Bronchial epithelial cell (primary cell): ENCODE measurements around the gene MYO19. TPM values are rescaled to one million over a fixed set of nuclear protein-coding genes. Genes with fewer than 3 reads are reported as not detected.
A peak's percentile ranks its signal among the peaks of the same experiment; 100 is the strongest.
"Not testable (repeated sequence)": the region's sequence is repeated elsewhere in the genome, so short reads cannot be mapped to it uniquely, and the experiment has no call there.

Experiments
- DNase-seq: peaks from one replicate; pipeline ENCODE4 v3.0.0-alpha.2; 2010; ENCODE audit warnings: low read depth
- FAIRE-seq: peaks from 2 replicates; lab custom pipeline; 2011; peaks lifted over from hg19 to GRCh38; lab: Jason Lieb, UNC
- H3K27me3 ChIP-seq: 2 replicates; pipeline ENCODE4 v1.5.1; 2011; ENCODE audit warnings: low read length; ENCODE audit not compliant: control insufficient read depth, insufficient read depth
- H3K36me3 ChIP-seq: 2 replicates; pipeline ENCODE4 v1.5.1; 2011; ENCODE audit warnings: low read length; ENCODE audit not compliant: control insufficient read depth, insufficient read depth
- H3K4me3 ChIP-seq: 2 replicates; pipeline ENCODE4 v1.5.1; 2011; ENCODE audit warnings: mild to moderate bottlenecking, low read depth, low read length, control low read depth
- CTCF ChIP-seq: IDR thresholded peaks from 2 replicates; pipeline ENCODE4 v1.5.1; 2011; ENCODE audit warnings: mild to moderate bottlenecking, moderate library complexity, low read length, control low read depth, inconsistent platforms; ENCODE audit not compliant: insufficient read depth, severe bottlenecking
- total RNA-seq: library from RNA; depleted of rRNA; stranded (reverse); fragments of >200 nt; gene quantifications from 2 replicates; pipeline ENCODE4 v1.2.1, GENCODE V29; 2014

Gene MYO19
- total RNA-seq, 1 donor from 2014 or later = 73.5 TPM

GRCh38 chr17:36486204-36487194 lies 48.2 kb downstream of the MYO19 start, which contains the start of gene ZNHIT3:
TSS of gene ZNHIT3 (plus strand) at chr17:36486681. CDS start at chr17:36486700, 19 bp downstream.
- no peak for TF ChIP-seq CTCF
- H3K36me3 ChIP-seq = no peaks in the 10 kb centered on the region
- peaks cover 4% of the 10 kb centered on the region for H3K27me3 ChIP-seq
- FAIRE-seq (no peak), DNase-seq (peak; percentile 93)
- H3K4me3 ChIP-seq = peak within 1 kb of the TSS; percentile 71

GRCh38 chr17:36485805-36486203 lies 48.9 kb downstream of the MYO19 start:
- DNase-seq (no peak), FAIRE-seq (no peak)
- Histone ChIP-seq H3K27me3 (peaks cover 4% of the 10 kb centered on the region), H3K4me3 (peak overlapping the region; percentile 71), H3K36me3 (no peaks in the 10 kb centered on the region)
- TF ChIP-seq CTCF = no peak

- H3K36me3 ChIP-seq = no peaks in the 10 kb centered on the region
- DNase-seq (no peak), FAIRE-seq (no peak)
- H3K4me3 ChIP-seq = no peak overlapping the region
- peaks cover 4% of the 10 kb centered on the region for H3K27me3 ChIP-seq
- no peak for TF ChIP-seq CTCF
Measured at GRCh38 chr17:36485027-36485426, 49.6 kb downstream of the MYO19 start.

- not testable (repeated sequence) for H3K4me3 ChIP-seq, DNase-seq, H3K27me3 ChIP-seq, FAIRE-seq, H3K36me3 ChIP-seq
Measured at GRCh38 chr17:36484021-36484420, 50.6 kb downstream of the MYO19 start.

- FAIRE-seq = no peak
- peaks cover 4% of the 10 kb centered on the region for H3K27me3 ChIP-seq
- no peaks in the 10 kb centered on the region for H3K36me3 ChIP-seq
- peak; percentile 50 for DNase-seq
- peak; percentile 95 for TF ChIP-seq CTCF
- H3K4me3 ChIP-seq = peak overlapping the region; percentile 33
Measured at GRCh38 chr17:36482611-36483504, 51.8 kb downstream of the MYO19 start.
